GM23338 (cell line): ENCODE results near the gene NSD2. TPM values are rescaled to one million over a fixed set of nuclear protein-coding genes. Genes with fewer than 3 reads are reported as not detected.

Experiments
- ATAC-seq: fragments of 200-7000 bp; cut with Tn5 transposase; 3 replicates; pipeline ENCODE4 v1.9.1; 2020
- DNase-seq: peaks from one replicate; pipeline ENCODE4 v3.0.0-alpha.2; 2015; ENCODE audit warnings: low spot score
- H2AFZ ChIP-seq: fragments of 200-600 bp; sonication (generic); 2 replicates; pipeline ENCODE4 v1.8.0; 2016; ENCODE audit warnings: antibody characterized with exemption, mild to moderate bottlenecking, moderate library complexity
- H3F3A ChIP-seq: fragments of 200-600 bp; sonication (generic); replicated peaks from 2 replicates; pipeline ENCODE4 v1.8.0; 2017; ENCODE audit warnings: antibody characterized with exemption, mixed run types, low read depth
- H3K27ac ChIP-seq: fragments of 200-600 bp; sonication (generic); 2 replicates; pipeline ENCODE4 v1.6.1; 2016; ENCODE audit warnings: low read depth
- H3K27me3 ChIP-seq: fragments of 200-600 bp; sonication (generic); 2 replicates; pipeline ENCODE4 v1.8.0; 2016; ENCODE audit warnings: mild to moderate bottlenecking, mixed run types, moderate library complexity; ENCODE audit not compliant: insufficient read depth
- H3K36me3 ChIP-seq: fragments of 200-600 bp; sonication (generic); 2 replicates; pipeline ENCODE4 v1.8.0; 2016; ENCODE audit warnings: mild to moderate bottlenecking; ENCODE audit not compliant: insufficient read depth
- H3K4me1 ChIP-seq: fragments of 200-600 bp; sonication (generic); 2 replicates; pipeline ENCODE4 v1.8.0; 2016; ENCODE audit warnings: mild to moderate bottlenecking, moderate library complexity; ENCODE audit not compliant: insufficient read depth
- H3K4me2 ChIP-seq: fragments of 200-600 bp; sonication (generic); 2 replicates; pipeline ENCODE4 v1.7.1; 2017; ENCODE audit warnings: mixed run types
- H3K4me3 ChIP-seq: fragments of 200-600 bp; sonication (generic); 2 replicates; pipeline ENCODE4 v1.6.1; 2016; ENCODE audit warnings: mixed run types
- H3K79me2 ChIP-seq: fragments of 200-600 bp; sonication (generic); replicated peaks from 2 replicates; pipeline ENCODE4 v1.8.0; 2017; ENCODE audit warnings: mild to moderate bottlenecking; ENCODE audit not compliant: insufficient read depth
- H3K9me2 ChIP-seq: fragments of 200-600 bp; sonication (generic); 2 replicates; pipeline ENCODE4 v1.8.0; 2017; ENCODE audit not compliant: insufficient read depth
- H4K20me1 ChIP-seq: fragments of 200-600 bp; sonication (generic); replicated peaks from 2 replicates; pipeline ENCODE4 v1.8.0; 2017; ENCODE audit warnings: mild to moderate bottlenecking; ENCODE audit not compliant: insufficient read depth
- H3K27ac Mint-ChIP-seq: 2 replicates; pipeline ENCODE4 v1.8.0; 2020; ENCODE audit warnings: inconsistent platforms, mild to moderate bottlenecking, moderate library complexity, mixed read lengths
- H3K27me3 Mint-ChIP-seq: 3 replicates; pipeline ENCODE4 v1.8.0; 2022; ENCODE audit warnings: low read depth, mild to moderate bottlenecking, moderate library complexity, mixed read lengths, inconsistent platforms; ENCODE audit not compliant: insufficient read depth, poor library complexity
- H3K36me3 Mint-ChIP-seq: 3 replicates; pipeline ENCODE4 v1.8.0; 2021; ENCODE audit warnings: low read depth, mild to moderate bottlenecking, inconsistent platforms, moderate library complexity, mixed read lengths
- H3K4me1 Mint-ChIP-seq: 3 replicates; pipeline ENCODE4 v1.8.0; 2020; ENCODE audit warnings: mild to moderate bottlenecking, inconsistent platforms, mixed read lengths
- H3K4me3 Mint-ChIP-seq: 3 replicates; pipeline ENCODE4 v1.8.0; 2021; ENCODE audit warnings: moderate library complexity, mild to moderate bottlenecking, inconsistent platforms, mixed read lengths
- H3K9me3 Mint-ChIP-seq: 3 replicates; pipeline ENCODE4 v1.8.0; 2020; ENCODE audit warnings: moderate library complexity, mild to moderate bottlenecking, inconsistent platforms, mixed read lengths
- CREB1 ChIP-seq: fragments of 250-450 bp; sonication (Bioruptor Pico); IDR thresholded peaks from 2 replicates; pipeline ENCODE4 v1.5.0; 2020; ENCODE audit warnings: low read depth, mild to moderate bottlenecking, moderate library complexity
- ETS1 ChIP-seq: IDR thresholded peaks from 2 replicates; pipeline ENCODE4 v1.6.1; 2016; ENCODE audit warnings: antibody characterized with exemption
- EZH2 ChIP-seq: fragments of 200-600 bp; sonication (generic); IDR thresholded peaks from one replicate; pipeline ENCODE4 v1.8.0; 2017; ENCODE audit warnings: antibody characterized with exemption, mild to moderate bottlenecking, low read depth; ENCODE audit not compliant: unreplicated experiment
- EZH2phosphoT487 ChIP-seq: fragments of 200-600 bp; sonication (generic); IDR thresholded peaks from one replicate; pipeline ENCODE4 v1.8.1; 2018; ENCODE audit warnings: antibody characterized with exemption; ENCODE audit not compliant: unreplicated experiment
- JUNB ChIP-seq: IDR thresholded peaks from one replicate; pipeline ENCODE4 v1.6.1; 2016; ENCODE audit warnings: antibody characterized with exemption; ENCODE audit not compliant: unreplicated experiment
- NANOG ChIP-seq: IDR thresholded peaks from 2 replicates; pipeline ENCODE4 v1.6.1; 2016; ENCODE audit warnings: antibody characterized with exemption, borderline replicate concordance
- POLR2AphosphoS5 ChIP-seq: IDR thresholded peaks from 2 replicates; pipeline ENCODE4 v1.6.1; 2016; ENCODE audit warnings: antibody characterized with exemption, low read depth
- REST ChIP-seq: IDR thresholded peaks from one replicate; pipeline ENCODE4 v1.6.1; 2018; ENCODE audit warnings: antibody characterized with exemption; ENCODE audit not compliant: unreplicated experiment
- STAT1 ChIP-seq: IDR thresholded peaks from one replicate; pipeline ENCODE4 v1.6.1; 2016; ENCODE audit warnings: antibody characterized with exemption; ENCODE audit not compliant: unreplicated experiment
- ZNF114 ChIP-seq: fragments of 250-450 bp; sonication (Bioruptor Pico); IDR thresholded peaks from 2 replicates; pipeline ENCODE4 v1.5.0; 2020; ENCODE audit warnings: mild to moderate bottlenecking, moderate library complexity
- ZNF331 ChIP-seq: fragments of 250-450 bp; sonication (Bioruptor Pico); IDR thresholded peaks from 2 replicates; pipeline ENCODE4 v1.5.0; 2020; ENCODE audit warnings: low read depth, mild to moderate bottlenecking, moderate library complexity
- ZNF462 ChIP-seq: fragments of 250-450 bp; sonication (Bioruptor Pico); IDR thresholded peaks from 2 replicates; pipeline ENCODE4 v1.5.0; 2020; ENCODE audit warnings: mild to moderate bottlenecking, moderate library complexity
- polyA plus RNA-seq: library from polyadenylated mRNA; unstranded; fragments of >200 nt; fragmentation: Nextera tagmentation; extraction: Ambion mirVana; gene quantifications from 2 replicates; pipeline ENCODE4 v1.2.1, GENCODE V29; 2016
- total RNA-seq: library from RNA; depleted of rRNA; stranded (reverse); fragments of >200 nt; shearing (Covaris generic); gene quantifications from 2 replicates; pipeline ENCODE4 v1.2.3, GENCODE V29; 2014
- TF ChIP-seq, protein P1 (sequence below), 2 experiments: fragments of 200-600 bp in 1 of 2; sonication (generic) in 1 of 2; conservative IDR thresholded peaks; 2 replicates each; pipeline versions ENCODE4 v1.5.1 to v1.6.1; 2016 to 2017; ENCODE audit warnings: antibody characterized with exemption in 2 of 2, low read depth in 2 of 2, mild to moderate bottlenecking in 2 of 2, moderate library complexity in 1 of 2

NSD2 gene
- total and polyA plus RNA-seq, 2 experiments from 2014 or later = 33.5 to 84.4 TPM

GRCh38 chr4:1991596-1992434 lies 120.6 kb downstream of the NSD2 start:
- no peaks in the 10 kb centered on the region for H3K27me3 ChIP-seq
- no peaks in the 10 kb centered on the region for H3K9me3 Mint-ChIP-seq
- H3K27ac Mint-ChIP-seq = no peak overlapping the region
- no peaks in the 10 kb centered on the region for H3K4me1 Mint-ChIP-seq
- H3K36me3 ChIP-seq = no peaks in the 10 kb centered on the region
- peak; percentile 11 for ATAC-seq
- H3K27ac ChIP-seq = no peak overlapping the region
- no peaks in the 10 kb centered on the region for H3K4me1 ChIP-seq
- no peaks in the 10 kb centered on the region for H3F3A ChIP-seq
- H3K27me3 Mint-ChIP-seq = peaks cover 2% of the 10 kb centered on the region
- H3K9me2 ChIP-seq = no peaks in the 10 kb centered on the region
- peaks cover 56% of the 10 kb centered on the region for H4K20me1 ChIP-seq
- TF ChIP-seq EZH2phosphoT487 (no peak), ETS1 (no peak), ZNF331 (CRISPR knock-in tag) (no peak), ZNF462 (CRISPR knock-in tag) (no peak), CREB1 (CRISPR knock-in tag) (no peak), EZH2 (no peak), ZNF114 (CRISPR knock-in tag) (no peak), STAT1 (no peak), NANOG (no peak), POLR2AphosphoS5 (no peak), REST (no peak), JUNB (no peak)
- TF ChIP-seq, protein P1, sequence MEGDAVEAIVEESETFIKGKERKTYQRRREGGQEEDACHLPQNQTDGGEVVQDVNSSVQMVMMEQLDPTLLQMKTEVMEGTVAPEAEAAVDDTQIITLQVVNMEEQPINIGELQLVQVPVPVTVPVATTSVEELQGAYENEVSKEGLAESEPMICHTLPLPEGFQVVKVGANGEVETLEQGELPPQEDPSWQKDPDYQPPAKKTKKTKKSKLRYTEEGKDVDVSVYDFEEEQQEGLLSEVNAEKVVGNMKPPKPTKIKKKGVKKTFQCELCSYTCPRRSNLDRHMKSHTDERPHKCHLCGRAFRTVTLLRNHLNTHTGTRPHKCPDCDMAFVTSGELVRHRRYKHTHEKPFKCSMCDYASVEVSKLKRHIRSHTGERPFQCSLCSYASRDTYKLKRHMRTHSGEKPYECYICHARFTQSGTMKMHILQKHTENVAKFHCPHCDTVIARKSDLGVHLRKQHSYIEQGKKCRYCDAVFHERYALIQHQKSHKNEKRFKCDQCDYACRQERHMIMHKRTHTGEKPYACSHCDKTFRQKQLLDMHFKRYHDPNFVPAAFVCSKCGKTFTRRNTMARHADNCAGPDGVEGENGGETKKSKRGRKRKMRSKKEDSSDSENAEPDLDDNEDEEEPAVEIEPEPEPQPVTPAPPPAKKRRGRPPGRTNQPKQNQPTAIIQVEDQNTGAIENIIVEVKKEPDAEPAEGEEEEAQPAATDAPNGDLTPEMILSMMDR (conservative IDR thresholded peaks at IDR 0.05; ENCODE audit: low read depth in 2 of 2) = no peak
- peaks cover 66% of the 10 kb centered on the region for H3K79me2 ChIP-seq
- H3K4me3 Mint-ChIP-seq = no peak overlapping the region; the same call in 2 of the 3 replicates
- peaks cover 41% of the 10 kb centered on the region for H3K36me3 Mint-ChIP-seq
- H3K4me2 ChIP-seq = no peak overlapping the region
- no peak overlapping the region for H2AFZ ChIP-seq
- DNase-seq = no peak
- H3K4me3 ChIP-seq = no peak overlapping the region
